ENCODE measurements around the gene CD68. TPM values are rescaled to one million over a fixed set of nuclear protein-coding genes. Genes with fewer than 3 reads are reported as not detected.

The CD68 gene
- total RNA-seq = 21.0 and 27.6 TPM in 2 replicates

GRCh38 chr17:7579001-7579833 is at the start of gene CD68:
TSS of gene CD68 (plus strand) at chr17:7579638. CDS start at chr17:7579678, 40 bp downstream.

GRCh38 chr17:7548585-7549400 is 30.6 kb upstream of the CD68 start, which contains the start of gene TNFSF12:
TSS of gene TNFSF12 (plus strand) at chr17:7549058. CDS start at chr17:7549154, 96 bp downstream.

GRCh38 chr17:7558544-7559319 is 20.7 kb upstream of the CD68 start, which contains the start of gene TNFSF13:
TSS of gene TNFSF13 (plus strand) at chr17:7558750. CDS start at chr17:7559040, 290 bp downstream.

GRCh38 chr17:7561589-7562207 is 17.7 kb upstream of the CD68 start, which contains the start of gene SENP3:
TSS of gene SENP3 (plus strand) at chr17:7561919. CDS start at chr17:7563077, 1,158 bp downstream.

GRCh38 chr17:7583253-7584109 is 4.0 kb downstream of the CD68 start, which contains the start of gene MPDU1:
TSS of gene MPDU1 (plus strand) at chr17:7583852. CDS start at chr17:7583863, 11 bp downstream.

GRCh38 chr17:7589891-7590691 is 10.7 kb downstream of the CD68 start, which contains the start of gene SOX15:
TSS of gene SOX15 (minus strand) at chr17:7590094. CDS start at chr17:7589676, 418 bp downstream.

GRCh38 chr17:7614425-7615264 is 35.2 kb downstream of the CD68 start, which contains the start of gene FXR2:
TSS of gene FXR2 (minus strand) at chr17:7614897. CDS start at chr17:7614532, 365 bp downstream.

GRCh38 chr17:7627250-7628121 is 48.0 kb downstream of the CD68 start, which contains the start of gene SAT2:
TSS of gene SAT2 (minus strand) at chr17:7627821. CDS start at chr17:7627635, 186 bp downstream.

GRCh38 chr17:7629939-7630571 is 50.6 kb downstream of the CD68 start, which contains the start of gene SHBG:
TSS of gene SHBG (plus strand) at chr17:7630135. CDS start at chr17:7630173, 38 bp downstream.

Other genes with a start within 250 kb of the CD68 start
- gene ACAP1, start 243.1 kb upstream of the CD68 start, total RNA-seq = 3.3 and 5.2 TPM in 2 replicates
- 4.6 and 5.4 TPM in 2 replicates for gene KCTD11, start 227.5 kb upstream of the CD68 start, total RNA-seq
- not detected in 2 replicates for gene TMEM95, start 224.5 kb upstream of the CD68 start, total RNA-seq
- gene TNK1, start 198.5 kb upstream of the CD68 start, total RNA-seq = 0.09 and 0.32 TPM in 2 replicates
- gene PLSCR3, start 185.1 kb upstream of the CD68 start, total RNA-seq = 15.5 and 15.9 TPM in 2 replicates
- 70.3 and 140 TPM in 2 replicates for gene TMEM256, start 175.5 kb upstream of the CD68 start, total RNA-seq
- gene NLGN2, start 171.8 kb upstream of the CD68 start, total RNA-seq = 6.8 and 7.1 TPM in 2 replicates
- gene SPEM1, start 159.3 kb upstream of the CD68 start, total RNA-seq = 0.16 TPM in 1 of 2 replicates, not detected in the other
- not detected in 2 replicates for gene SPEM2, start 154.0 kb upstream of the CD68 start, total RNA-seq
- gene SPEM3, start 150.8 kb upstream of the CD68 start, total RNA-seq = not detected in 2 replicates
- gene TMEM102, start 144.2 kb upstream of the CD68 start, total RNA-seq = 0.60 and 2.4 TPM in 2 replicates
- gene FGF11, start 140.1 kb upstream of the CD68 start, total RNA-seq = 1.0 and 1.1 TPM in 2 replicates
- gene CHRNB1, start 134.6 kb upstream of the CD68 start, total RNA-seq = 8.8 and 10.1 TPM in 2 replicates
- 12.5 and 16.4 TPM in 2 replicates for gene ZBTB4, start 100.0 kb upstream of the CD68 start, total RNA-seq
- not detected in 2 replicates for gene SLC35G6, start 98.2 kb upstream of the CD68 start, total RNA-seq
- 107 and 113 TPM in 2 replicates for gene POLR2A, start 95.3 kb upstream of the CD68 start, total RNA-seq
- gene TNFSF12, start 30.6 kb upstream of the CD68 start, total RNA-seq = 7.3 and 9.1 TPM in 2 replicates
- 0.34 and 1.7 TPM in 2 replicates for gene TNFSF13, start 20.9 kb upstream of the CD68 start, total RNA-seq
- gene SENP3, start 17.7 kb upstream of the CD68 start, total RNA-seq = 51.1 and 54.5 TPM in 2 replicates
- 36.7 and 48.5 TPM in 2 replicates for gene MPDU1, start 4.2 kb downstream of the CD68 start, total RNA-seq
- gene SOX15, start 10.5 kb downstream of the CD68 start, total RNA-seq = 0.17 and 0.32 TPM in 2 replicates
- 31.5 and 35.0 TPM in 2 replicates for gene FXR2, start 35.3 kb downstream of the CD68 start, total RNA-seq
- 55.3 and 67.3 TPM in 2 replicates for gene SAT2, start 48.2 kb downstream of the CD68 start, total RNA-seq
- 0.26 and 0.47 TPM in 2 replicates for gene SHBG, start 50.5 kb downstream of the CD68 start, total RNA-seq
- not detected in 2 replicates for gene ATP1B2, start 71.3 kb downstream of the CD68 start, total RNA-seq
- 13.1 and 13.7 TPM in 2 replicates for gene TP53, start 107.9 kb downstream of the CD68 start, total RNA-seq
- gene WRAP53, start 108.8 kb downstream of the CD68 start, total RNA-seq = 2.7 and 4.6 TPM in 2 replicates
- 0.86 and 0.95 TPM in 2 replicates for gene EFNB3, start 125.6 kb downstream of the CD68 start, total RNA-seq
- gene DNAH2, start 138.1 kb downstream of the CD68 start, total RNA-seq = under 0.01 and 0.16 TPM in 2 replicates